HFFc6 (cell line): ENCODE measurements around the gene GAGE10. TPM values are rescaled to one million over a fixed set of nuclear protein-coding genes. Genes with fewer than 3 reads are reported as not detected.
A peak's percentile ranks its signal among the peaks of the same experiment; 100 is the strongest.

ENCODE experiments used
- DNase-seq: peaks from one replicate; pipeline ENCODE4 v3.0.0-alpha.2; 2018
- H3K27ac Mint-ChIP-seq: 2 replicates; pipeline ENCODE4 v1.8.0; 2020; ENCODE audit warnings: mild to moderate bottlenecking, mixed read lengths
- H3K27me3 Mint-ChIP-seq: 2 replicates; pipeline ENCODE4 v1.8.0; 2021; ENCODE audit warnings: mild to moderate bottlenecking, moderate library complexity, mixed read lengths; ENCODE audit not compliant: insufficient read depth
- H3K36me3 Mint-ChIP-seq: 2 replicates; pipeline ENCODE4 v1.8.0; 2021; ENCODE audit warnings: low read depth, mixed read lengths
- H3K4me1 Mint-ChIP-seq: 2 replicates; pipeline ENCODE4 v1.8.0; 2020; ENCODE audit warnings: low read depth, mixed read lengths
- H3K4me3 Mint-ChIP-seq: 2 replicates; pipeline ENCODE4 v1.8.0; 2020; ENCODE audit warnings: mild to moderate bottlenecking, moderate library complexity, mixed read lengths
- H3K9me3 Mint-ChIP-seq: 2 replicates; pipeline ENCODE4 v1.8.0; 2020; ENCODE audit warnings: mild to moderate bottlenecking, mixed read lengths
- total RNA-seq, 6 experiments: library from RNA; stranded (reverse); fragmentation: NEBNext Ultra II Directional; extraction: Animal tissue kit (Norgen Biotek cat#: 25700); gene quantifications; 2 replicates in 1 of 6; 3 replicates in 5 of 6; pipeline ENCODE4 v1.2.3, GENCODE V29; 2021
- TF ChIP-seq, protein P1 (sequence below): fragments of 200-600 bp; sonication (generic); IDR thresholded peaks from 2 replicates; pipeline ENCODE4 v1.5.0; 2021; ENCODE audit warnings: antibody characterized with exemption, mild to moderate bottlenecking

GAGE10 gene
- total RNA-seq, 6 experiments from 2014 or later = not detected

DNA sequence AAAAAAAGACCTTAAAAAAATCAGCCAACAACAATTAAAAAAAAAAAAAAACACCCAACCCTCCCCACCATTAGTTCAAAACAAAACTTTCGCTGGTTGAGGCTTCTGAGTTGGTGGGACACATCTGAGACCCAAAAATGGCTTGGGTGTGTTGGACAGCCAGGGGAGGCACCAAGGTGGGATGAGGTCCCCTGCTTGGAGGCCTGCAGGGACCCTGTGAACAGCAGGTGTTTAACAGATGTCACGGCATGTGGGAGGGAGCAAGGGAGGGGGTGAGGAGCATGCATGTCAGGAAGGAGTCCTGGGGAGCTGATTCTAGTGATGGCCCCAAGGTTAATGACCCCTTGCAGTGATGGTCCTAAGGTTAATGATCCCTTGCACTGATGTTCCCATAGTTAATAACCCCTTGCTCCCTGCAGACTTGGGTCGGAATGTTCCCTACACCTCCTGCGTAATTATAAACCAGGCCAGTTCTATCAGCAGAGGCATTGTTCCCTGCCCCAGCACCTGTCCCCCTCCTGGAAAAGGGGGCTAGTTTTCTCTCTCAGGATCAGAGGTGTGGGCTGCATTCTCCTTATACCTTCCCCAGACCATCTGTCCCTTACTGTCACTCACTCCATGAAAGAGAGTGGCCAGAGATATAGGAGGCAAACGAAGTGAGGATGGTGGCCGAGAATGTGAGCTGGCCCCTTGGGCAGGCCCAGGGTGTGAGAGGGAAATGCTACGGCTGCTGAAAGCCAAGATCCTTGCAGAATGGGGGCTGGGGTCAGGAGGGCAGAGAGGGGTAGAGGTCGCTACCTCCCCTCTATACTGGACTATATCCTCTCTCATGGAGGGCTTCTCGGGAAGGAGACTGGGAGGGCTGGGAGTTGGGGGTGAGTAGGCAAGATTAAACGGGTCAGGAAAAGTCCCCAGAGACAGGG is 36.7 kb upstream of the GAGE10 start:
- Mint-ChIP-seq H3K27ac (no peak overlapping the region), H3K36me3 (no peaks in the 10 kb centered on the region), H3K4me1 (peaks cover 22% of the 10 kb centered on the region), H3K27me3 (peaks cover 12% of the 10 kb centered on the region), H3K9me3 (no peaks in the 10 kb centered on the region), H3K4me3 (no peak overlapping the region; the same call in 1 of the 2 replicates)
- DNase-seq = no peak
- TF ChIP-seq, protein P1, sequence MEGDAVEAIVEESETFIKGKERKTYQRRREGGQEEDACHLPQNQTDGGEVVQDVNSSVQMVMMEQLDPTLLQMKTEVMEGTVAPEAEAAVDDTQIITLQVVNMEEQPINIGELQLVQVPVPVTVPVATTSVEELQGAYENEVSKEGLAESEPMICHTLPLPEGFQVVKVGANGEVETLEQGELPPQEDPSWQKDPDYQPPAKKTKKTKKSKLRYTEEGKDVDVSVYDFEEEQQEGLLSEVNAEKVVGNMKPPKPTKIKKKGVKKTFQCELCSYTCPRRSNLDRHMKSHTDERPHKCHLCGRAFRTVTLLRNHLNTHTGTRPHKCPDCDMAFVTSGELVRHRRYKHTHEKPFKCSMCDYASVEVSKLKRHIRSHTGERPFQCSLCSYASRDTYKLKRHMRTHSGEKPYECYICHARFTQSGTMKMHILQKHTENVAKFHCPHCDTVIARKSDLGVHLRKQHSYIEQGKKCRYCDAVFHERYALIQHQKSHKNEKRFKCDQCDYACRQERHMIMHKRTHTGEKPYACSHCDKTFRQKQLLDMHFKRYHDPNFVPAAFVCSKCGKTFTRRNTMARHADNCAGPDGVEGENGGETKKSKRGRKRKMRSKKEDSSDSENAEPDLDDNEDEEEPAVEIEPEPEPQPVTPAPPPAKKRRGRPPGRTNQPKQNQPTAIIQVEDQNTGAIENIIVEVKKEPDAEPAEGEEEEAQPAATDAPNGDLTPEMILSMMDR = no peak

DNA sequence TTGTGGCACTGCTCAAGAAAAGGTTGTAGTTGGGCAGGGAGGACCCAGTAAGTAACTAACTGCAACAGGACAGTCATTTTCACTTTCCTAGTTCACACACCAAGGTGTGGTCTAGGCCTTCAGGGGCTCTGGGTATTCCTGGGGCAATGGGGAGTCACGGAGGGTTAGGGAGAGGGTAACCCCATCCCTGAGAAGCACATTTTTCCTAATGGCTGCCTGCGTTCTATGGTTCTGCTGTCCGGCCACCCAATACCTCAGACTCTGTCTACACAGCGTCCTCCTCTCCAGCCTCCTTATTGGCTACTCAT is 34.8 kb upstream of the GAGE10 start:
- Mint-ChIP-seq H3K4me3 (peak overlapping the region; percentile 94), H3K9me3 (no peaks in the 10 kb centered on the region), H3K27ac (peak overlapping the region; percentile 99), H3K4me1 (peaks cover 22% of the 10 kb centered on the region), H3K36me3 (no peaks in the 10 kb centered on the region; the same call in 1 of the 2 replicates), H3K27me3 (peaks cover 12% of the 10 kb centered on the region)
- TF ChIP-seq, protein P1 = no peak
- DNase-seq = no peak

DNA sequence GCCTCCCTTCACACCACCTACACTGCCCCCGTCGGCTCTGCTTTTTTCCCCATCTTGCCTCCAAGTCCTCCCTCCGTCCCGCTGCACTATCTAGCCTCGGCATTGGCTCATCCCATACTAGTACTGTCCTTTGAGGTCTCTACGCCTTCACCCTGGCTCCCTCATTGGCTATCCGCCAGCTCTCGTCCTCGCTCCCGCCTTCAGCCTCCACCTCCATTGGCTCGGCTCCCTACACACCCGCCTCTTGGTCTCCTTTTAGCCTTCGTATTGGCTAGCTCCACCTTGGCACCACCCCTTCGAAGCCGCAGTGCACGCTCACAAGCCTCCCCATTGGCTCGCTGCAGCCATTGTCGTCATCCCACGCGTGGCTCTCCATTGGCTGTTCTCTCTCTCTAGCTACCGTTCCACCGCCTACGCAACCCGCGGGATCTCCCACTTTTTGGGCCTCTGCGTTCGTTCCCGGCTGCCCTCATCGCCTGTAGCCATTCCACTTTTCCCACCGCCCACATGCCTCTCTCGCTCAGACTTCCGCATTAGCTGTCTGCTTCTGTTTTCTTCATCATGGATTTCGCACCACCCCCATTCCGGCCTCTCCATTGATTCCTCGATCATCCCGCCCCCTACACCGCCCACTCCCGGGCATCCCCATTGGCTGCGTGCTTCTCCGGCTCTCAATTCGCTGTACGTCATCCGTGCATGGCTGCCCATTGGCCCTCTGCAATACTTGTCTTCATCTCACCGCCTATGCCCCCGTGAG is 34.3 kb upstream of the GAGE10 start:
- peaks cover 7% of the 10 kb centered on the region for H3K27me3 Mint-ChIP-seq

DNA sequence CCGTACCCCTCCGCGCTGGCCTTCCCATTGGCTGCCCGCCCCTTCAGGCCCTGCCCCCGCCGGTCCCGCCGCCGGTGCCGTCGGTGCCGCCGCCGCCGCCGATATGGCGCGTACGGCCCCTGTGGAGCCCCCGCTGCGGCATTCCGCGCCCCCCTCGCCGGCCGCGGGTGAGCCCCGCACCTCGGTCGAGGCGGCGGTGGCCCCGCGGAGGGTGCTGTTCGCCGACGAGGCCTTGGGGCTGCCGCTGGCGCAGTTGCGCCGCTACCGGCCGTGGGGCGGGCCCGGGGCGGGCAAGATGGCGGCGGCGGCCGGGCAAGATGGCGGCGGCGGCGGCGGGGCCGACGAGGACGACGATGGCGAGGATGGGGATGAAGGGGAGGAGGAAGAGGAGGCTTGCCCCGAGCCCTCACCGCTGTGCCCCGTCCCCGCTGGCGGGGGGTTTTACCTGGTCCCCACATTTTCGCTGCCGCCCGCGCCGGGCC is 33.6 kb upstream of the GAGE10 start, which contains the start of gene PPP1R3F:
Gene PPP1R3F (plus strand): TSS at position 27 of the 482 bp plus-strand sequence. CDS start 77 bp downstream, at position 104.
- no peak for DNase-seq
- peaks cover 22% of the 10 kb centered on the region for H3K4me1 Mint-ChIP-seq
- H3K4me3 Mint-ChIP-seq = peak within 1 kb of the TSS; percentile 94
- TF ChIP-seq, protein P1 = no peak
- H3K9me3 Mint-ChIP-seq = no peaks in the 10 kb centered on the region
- H3K27ac Mint-ChIP-seq = peak within 1 kb of the TSS; percentile 99
- H3K27me3 Mint-ChIP-seq = peaks cover 7% of the 10 kb centered on the region
- H3K36me3 Mint-ChIP-seq = no peaks in the 10 kb centered on the region; the same call in 1 of the 2 replicates

More for the DNA sequence above, 34.3 kb upstream of the GAGE10 start:
- H3K36me3 Mint-ChIP-seq = no peaks in the 10 kb centered on the region; the same call in 1 of the 2 replicates
- H3K27ac Mint-ChIP-seq = peak overlapping the region; percentile 99
- peak overlapping the region; percentile 94 for H3K4me3 Mint-ChIP-seq
- H3K4me1 Mint-ChIP-seq = peaks cover 22% of the 10 kb centered on the region
- DNase-seq = peak; percentile 98
- no peaks in the 10 kb centered on the region for H3K9me3 Mint-ChIP-seq
- TF ChIP-seq, protein P1 = no peak

DNA sequence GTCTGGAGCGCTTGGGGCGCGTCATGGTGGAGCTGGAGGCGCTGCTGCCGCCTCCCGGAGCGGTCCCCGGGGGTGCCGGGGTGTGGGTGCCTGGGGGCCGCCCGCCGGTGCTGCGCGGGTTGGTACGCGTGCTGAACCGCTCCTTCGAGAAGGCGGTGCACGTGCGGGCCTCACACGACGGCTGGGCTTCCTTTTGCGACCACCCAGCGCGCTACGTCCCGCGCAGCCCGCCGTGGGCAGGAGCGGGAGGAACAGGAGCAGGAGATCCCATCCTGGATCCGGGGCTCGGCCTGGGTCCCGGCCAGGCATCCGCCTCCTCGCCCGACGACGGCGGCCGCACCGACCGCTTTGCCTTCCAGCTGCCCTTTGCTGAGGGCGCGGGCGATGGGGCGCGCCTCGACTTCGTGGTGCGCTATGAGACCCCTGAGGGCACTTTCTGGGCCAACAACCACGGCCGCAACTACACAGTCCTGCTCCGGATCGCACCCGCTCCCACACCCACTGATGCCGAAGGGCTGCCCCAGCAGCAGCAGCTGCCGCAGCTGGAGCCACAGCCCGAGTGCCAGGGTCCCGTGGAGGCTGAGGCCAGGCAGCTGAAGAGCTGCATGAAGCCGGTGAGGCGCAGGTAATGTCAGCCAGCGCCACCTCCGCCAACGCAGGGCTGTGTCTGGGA is 33.1 kb upstream of the GAGE10 start:
- H3K9me3 Mint-ChIP-seq = no peaks in the 10 kb centered on the region

More for the DNA sequence above, 33.1 kb upstream of the GAGE10 start:
- Mint-ChIP-seq H3K27me3 (peaks cover 7% of the 10 kb centered on the region), H3K36me3 (peaks cover 5% of the 10 kb centered on the region; the same call in 1 of the 2 replicates), H3K4me1 (peaks cover 22% of the 10 kb centered on the region), H3K4me3 (no peak overlapping the region; the same call in 1 of the 2 replicates), H3K27ac (no peak overlapping the region)
- TF ChIP-seq, protein P1 = no peak
- no peak for DNase-seq
